Measurements from ENCODE around the gene PNKD. TPM values are rescaled to one million over a fixed set of nuclear protein-coding genes. Genes with fewer than 3 reads are reported as not detected.

The PNKD gene
- total RNA-seq, 1 donor from 2014 or later: 10.3 TPM

DNA sequence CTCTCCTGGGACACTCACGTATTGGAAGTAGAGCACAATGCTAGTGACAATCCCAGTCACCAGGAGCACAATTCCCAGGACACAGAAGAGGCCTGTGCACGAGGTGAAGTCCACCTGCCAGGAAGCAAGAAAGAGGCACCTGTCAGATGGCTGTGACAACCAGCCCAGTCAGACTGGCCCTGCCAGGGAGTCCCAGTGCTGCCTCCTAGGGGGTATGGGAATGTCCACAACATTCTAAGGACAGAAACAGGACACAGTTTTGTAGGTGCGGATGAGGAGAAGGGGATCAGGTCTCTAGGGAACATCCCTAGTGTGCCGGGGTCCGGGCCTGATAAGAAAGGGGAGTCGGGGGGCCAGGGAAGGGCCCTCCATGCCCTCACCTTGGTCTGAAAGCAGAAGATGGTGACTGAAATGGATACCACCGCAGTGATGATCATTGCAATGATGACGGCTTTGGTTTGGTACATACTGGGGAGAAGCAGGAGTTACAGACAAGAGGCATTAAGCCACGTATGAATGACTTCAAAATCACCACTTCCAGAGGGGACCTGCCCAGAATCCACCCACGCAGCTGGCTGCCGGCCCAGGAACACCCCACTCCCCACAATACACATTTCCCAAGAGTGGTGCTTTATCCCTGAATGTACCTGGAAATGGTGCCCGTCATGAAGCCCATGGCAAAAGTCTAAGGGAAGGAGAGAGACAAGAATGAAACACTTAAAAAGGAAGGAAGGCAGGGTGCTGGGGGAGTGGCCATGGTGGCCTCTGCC lies 6.9 kb downstream of the PNKD start:
- DNase-seq (ENCODE audit: low read depth) (no peak), FAIRE-seq (peak; percentile 40)
- Histone ChIP-seq H3K27me3 (ENCODE audit: control insufficient read depth, insufficient read depth, low read length) (no peaks in the 10 kb centered on the region), H3K36me3 (ENCODE audit: control insufficient read depth, insufficient read depth, low read length) (peaks cover 66% of the 10 kb centered on the region), H3K4me3 (ENCODE audit: low read depth, low read length) (no peak overlapping the region)
- TF ChIP-seq, protein P1, sequence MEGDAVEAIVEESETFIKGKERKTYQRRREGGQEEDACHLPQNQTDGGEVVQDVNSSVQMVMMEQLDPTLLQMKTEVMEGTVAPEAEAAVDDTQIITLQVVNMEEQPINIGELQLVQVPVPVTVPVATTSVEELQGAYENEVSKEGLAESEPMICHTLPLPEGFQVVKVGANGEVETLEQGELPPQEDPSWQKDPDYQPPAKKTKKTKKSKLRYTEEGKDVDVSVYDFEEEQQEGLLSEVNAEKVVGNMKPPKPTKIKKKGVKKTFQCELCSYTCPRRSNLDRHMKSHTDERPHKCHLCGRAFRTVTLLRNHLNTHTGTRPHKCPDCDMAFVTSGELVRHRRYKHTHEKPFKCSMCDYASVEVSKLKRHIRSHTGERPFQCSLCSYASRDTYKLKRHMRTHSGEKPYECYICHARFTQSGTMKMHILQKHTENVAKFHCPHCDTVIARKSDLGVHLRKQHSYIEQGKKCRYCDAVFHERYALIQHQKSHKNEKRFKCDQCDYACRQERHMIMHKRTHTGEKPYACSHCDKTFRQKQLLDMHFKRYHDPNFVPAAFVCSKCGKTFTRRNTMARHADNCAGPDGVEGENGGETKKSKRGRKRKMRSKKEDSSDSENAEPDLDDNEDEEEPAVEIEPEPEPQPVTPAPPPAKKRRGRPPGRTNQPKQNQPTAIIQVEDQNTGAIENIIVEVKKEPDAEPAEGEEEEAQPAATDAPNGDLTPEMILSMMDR (IDR thresholded peaks at IDR 0.05; ENCODE audit: insufficient read depth, low read length, severe bottlenecking): peak; percentile 27

DNA sequence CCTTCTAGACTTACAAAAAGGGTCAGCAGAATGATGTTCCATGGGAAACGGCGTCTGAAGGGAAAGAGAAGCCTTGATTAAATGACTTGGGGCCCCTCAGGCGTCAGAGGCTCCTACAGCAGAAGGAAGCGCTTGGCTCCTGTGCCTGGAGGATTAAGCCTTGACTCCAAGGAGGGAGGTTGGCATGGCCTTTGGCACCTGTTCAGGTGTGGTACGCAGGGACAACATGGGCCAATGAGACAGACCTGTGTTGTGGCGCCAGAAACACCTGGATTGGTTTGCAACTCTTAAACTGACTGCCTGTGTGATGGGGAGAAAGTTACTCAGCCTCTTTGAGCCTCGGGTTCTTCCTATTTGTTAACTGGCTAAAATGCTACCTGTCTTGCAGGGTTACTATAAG lies 7.6 kb downstream of the PNKD start:
- Histone ChIP-seq H3K36me3 (ENCODE audit: control insufficient read depth, insufficient read depth, low read length) (peaks cover 70% of the 10 kb centered on the region), H3K27me3 (ENCODE audit: control insufficient read depth, insufficient read depth, low read length) (no peaks in the 10 kb centered on the region), H3K4me3 (ENCODE audit: low read depth, low read length) (no peak overlapping the region)
- FAIRE-seq (peak; percentile 52), DNase-seq (ENCODE audit: low read depth) (no peak)
- TF ChIP-seq, protein P1 (IDR thresholded peaks at IDR 0.05; ENCODE audit: insufficient read depth, low read length, severe bottlenecking): no peak

DNA sequence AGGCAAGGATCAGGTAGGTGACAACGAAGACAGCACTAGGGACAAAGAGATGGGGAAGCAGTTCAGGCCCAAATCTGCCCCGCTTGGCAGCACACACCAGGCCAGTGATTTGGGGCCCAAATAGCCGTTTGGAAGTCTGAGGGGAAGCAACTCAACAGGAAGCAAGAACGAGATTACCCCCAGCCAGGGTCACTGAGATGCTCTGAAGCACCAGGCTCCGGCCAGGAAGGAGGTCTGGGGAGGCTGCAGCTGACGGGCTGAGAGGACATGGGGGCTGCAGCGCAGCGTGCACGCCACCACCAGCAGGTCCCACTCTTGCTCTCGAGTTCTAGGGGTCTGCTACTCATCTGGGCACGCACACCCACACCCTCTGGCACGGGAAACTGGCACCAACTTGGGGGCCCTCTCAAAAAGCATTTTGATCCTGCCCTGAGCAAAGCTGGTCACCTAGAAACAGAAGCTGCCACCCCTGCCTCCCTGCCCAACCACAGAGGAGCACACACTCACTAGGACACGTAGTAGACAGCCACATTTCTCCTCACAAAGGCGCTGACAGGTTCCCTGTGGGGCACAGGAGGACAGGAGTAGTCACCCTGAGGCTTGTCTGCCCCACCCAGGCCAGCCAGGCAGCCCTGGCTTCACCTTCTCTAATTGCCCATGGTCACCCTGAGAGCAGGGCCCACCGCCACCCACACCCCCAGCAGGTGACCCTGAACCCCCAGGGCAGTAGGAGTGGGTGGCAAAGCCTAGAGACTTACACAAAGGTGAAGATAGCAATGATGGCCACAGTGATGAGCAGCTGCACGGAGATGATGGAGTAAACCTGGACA lies 8.4 kb downstream of the PNKD start:
- H3K27me3 ChIP-seq (ENCODE audit: control insufficient read depth, insufficient read depth, low read length): no peaks in the 10 kb centered on the region
- FAIRE-seq (no peak), DNase-seq (ENCODE audit: low read depth) (no peak)
- TF ChIP-seq, protein P1 (IDR thresholded peaks at IDR 0.05; ENCODE audit: insufficient read depth, low read length, severe bottlenecking): no peak
- peaks cover 71% of the 10 kb centered on the region for H3K36me3 ChIP-seq (ENCODE audit: control insufficient read depth, insufficient read depth, low read length)
- no peak overlapping the region for H3K4me3 ChIP-seq (ENCODE audit: low read depth, low read length)

DNA sequence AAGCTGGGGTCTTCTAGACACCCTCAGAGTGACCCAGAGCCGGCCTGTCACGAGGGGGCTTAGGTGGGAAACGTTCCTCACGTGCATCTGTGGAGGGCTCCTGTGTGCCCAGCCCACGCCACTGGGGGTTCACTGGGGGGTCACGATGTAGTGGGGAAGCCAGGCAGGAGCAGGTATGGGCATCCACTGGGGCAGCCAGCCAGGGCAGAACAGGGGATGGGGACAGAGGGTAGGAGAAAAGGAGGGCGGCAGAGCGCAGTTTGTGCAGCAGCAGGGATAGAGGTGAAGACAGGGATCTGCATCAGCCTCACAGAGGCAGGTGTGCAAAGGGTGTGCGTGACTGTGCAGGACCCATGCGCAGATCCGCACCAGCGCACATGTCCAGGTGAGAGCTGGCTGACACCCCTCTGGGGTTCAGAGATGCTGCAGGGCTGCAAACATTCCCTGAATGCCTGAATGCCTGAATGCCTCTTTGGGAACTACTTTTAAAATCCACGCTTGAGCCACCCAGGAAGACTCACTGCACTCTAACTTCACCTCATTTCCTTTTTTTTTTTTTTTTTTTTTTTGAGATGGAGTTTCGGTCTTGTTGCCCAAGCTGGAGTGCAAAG lies 10.0 kb downstream of the PNKD start:
- Histone ChIP-seq H3K4me3 (ENCODE audit: low read depth, low read length) (no peak overlapping the region), H3K27me3 (ENCODE audit: control insufficient read depth, insufficient read depth, low read length) (no peaks in the 10 kb centered on the region), H3K36me3 (ENCODE audit: control insufficient read depth, insufficient read depth, low read length) (peaks cover 65% of the 10 kb centered on the region)
- TF ChIP-seq, protein P1 (IDR thresholded peaks at IDR 0.05; ENCODE audit: insufficient read depth, low read length, severe bottlenecking): no peak
- no peak for DNase-seq (ENCODE audit: low read depth)
- no peak for FAIRE-seq

DNA sequence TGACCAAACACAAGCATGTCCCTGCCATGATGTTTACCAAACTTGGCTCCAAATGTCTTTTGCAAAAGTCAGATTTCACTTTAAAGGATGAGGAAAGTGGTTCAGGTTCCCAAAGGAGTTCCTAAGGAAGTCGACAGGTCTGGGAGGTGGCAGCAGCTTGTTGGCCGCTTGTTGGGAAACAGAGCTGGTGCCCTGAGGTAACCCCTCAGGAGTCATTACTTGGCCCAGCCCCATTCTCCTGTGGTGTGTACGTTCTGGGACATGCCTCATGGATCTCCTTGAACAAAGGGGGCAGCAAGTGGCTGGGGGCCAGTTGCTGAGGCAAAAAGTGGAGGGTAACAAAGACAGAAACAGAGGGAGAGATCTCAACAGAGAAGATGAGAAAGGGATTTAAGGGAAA lies 11.1 kb downstream of the PNKD start:
- H3K36me3 ChIP-seq (ENCODE audit: control insufficient read depth, insufficient read depth, low read length): peaks cover 58% of the 10 kb centered on the region
- FAIRE-seq: no peak
- no peak for DNase-seq (ENCODE audit: low read depth)
- TF ChIP-seq, protein P1 (IDR thresholded peaks at IDR 0.05; ENCODE audit: insufficient read depth, low read length, severe bottlenecking): no peak
- H3K4me3 ChIP-seq (ENCODE audit: low read depth, low read length): no peak overlapping the region
- no peaks in the 10 kb centered on the region for H3K27me3 ChIP-seq (ENCODE audit: control insufficient read depth, insufficient read depth, low read length)
